Frontal cortex (tissue), 4 donors: ENCODE measurements around the gene S100A6. TPM values are rescaled to one million over a fixed set of nuclear protein-coding genes. Genes with fewer than 3 reads are reported as not detected.
"Not testable (repeated sequence)": the region's sequence is repeated elsewhere in the genome, so short reads cannot be mapped to it uniquely, and the experiment has no call there.

Source experiments
- DNase-seq, 2 donors: peaks; one replicate each; pipeline ENCODE4 v3.0.0; 2012; ENCODE audit warnings: low spot score in 2 of 2
- FAIRE-seq: peaks from 2 replicates; lab custom pipeline; 2012; peaks lifted over from hg19 to GRCh38; lab: Jason Lieb, UNC
- total RNA-seq: library from RNA; depleted of rRNA; stranded (reverse); fragments of >200 nt; gene quantifications from one replicate; pipeline ENCODE4 v1.2.3, GENCODE V29; 2014
- donor health status: control.
- donor health status: control.
- donor health status: control.

S100A6 gene
- total RNA-seq, 1 donor from 2014 or later: 9.8 TPM

- no peak for FAIRE-seq
Measured at GRCh38 chr1:153533689-153534201, 2.0 kb downstream of the S100A6 start.

GRCh38 chr1:153532769-153533599 lies 2.8 kb downstream of the S100A6 start:
- DNase-seq (peak; percentile 62 to 76), FAIRE-seq (no peak)

More at GRCh38 chr1:153533689-153534201, 2.0 kb downstream of the S100A6 start:
- peak in 1 of 2 donors; percentile 54 for DNase-seq

GRCh38 chr1:153532181-153532580 lies 3.6 kb downstream of the S100A6 start:
- FAIRE-seq (no peak), DNase-seq (no peak)

GRCh38 chr1:153531638-153532037 lies 4.2 kb downstream of the S100A6 start:
- DNase-seq (no peak), FAIRE-seq (no peak)

GRCh38 chr1:153527683-153528040 lies 8.1 kb downstream of the S100A6 start:
- FAIRE-seq: no peak
- no peak for DNase-seq

GRCh38 chr1:153527023-153527682 lies 8.6 kb downstream of the S100A6 start:
- FAIRE-seq: no peak

GRCh38 chr1:153526132-153526543 lies 9.7 kb downstream of the S100A6 start:
- FAIRE-seq (no peak), DNase-seq (no peak)

More at GRCh38 chr1:153527023-153527682, 8.6 kb downstream of the S100A6 start:
- DNase-seq: no peak

GRCh38 chr1:153525088-153525728 lies 10.6 kb downstream of the S100A6 start:
- DNase-seq (no peak), FAIRE-seq (no peak)

GRCh38 chr1:153522353-153523048 lies 13.3 kb downstream of the S100A6 start:
- not testable (repeated sequence) for FAIRE-seq, DNase-seq

- not testable (repeated sequence) for FAIRE-seq, DNase-seq
Measured at GRCh38 chr1:153521808-153522207, 14.0 kb downstream of the S100A6 start.

- FAIRE-seq: no peak
Measured at GRCh38 chr1:153520818-153521476, 14.8 kb downstream of the S100A6 start.

GRCh38 chr1:153520137-153520691 lies 15.6 kb downstream of the S100A6 start:
- not testable (repeated sequence) for DNase-seq, FAIRE-seq

More at GRCh38 chr1:153520818-153521476, 14.8 kb downstream of the S100A6 start:
- no peak for DNase-seq

GRCh38 chr1:153519242-153519641 lies 16.5 kb downstream of the S100A6 start:
- FAIRE-seq (no peak), DNase-seq (no peak)

GRCh38 chr1:153515504-153516394 lies 20.0 kb downstream of the S100A6 start:
- DNase-seq (no peak), FAIRE-seq (no peak)

GRCh38 chr1:153513666-153514065 lies 22.1 kb downstream of the S100A6 start:
- FAIRE-seq (no peak), DNase-seq (no peak)

- DNase-seq (no peak), FAIRE-seq (no peak)
Measured at GRCh38 chr1:153513023-153513422, 22.8 kb downstream of the S100A6 start.

- FAIRE-seq (no peak), DNase-seq (peak; percentile 39 to 79)
Measured at GRCh38 chr1:153510984-153511410, 24.8 kb downstream of the S100A6 start.
